Thyroid gland (tissue), 4 donors: Measurements from ENCODE around the gene CNOT2. TPM values are rescaled to one million over a fixed set of nuclear protein-coding genes. Genes with fewer than 3 reads are reported as not detected.
A peak's percentile ranks its signal among the peaks of the same experiment; 100 is the strongest.

Experiments
- DNase-seq, 2 donors: peaks; one replicate each; pipeline ENCODE4 v3.0.0-alpha.2; 2019
- H3K27ac ChIP-seq, 3 donors: fragments of 200-600 bp; sonication (generic); 1 replicate in 2 of 3; 2 replicates in 1 of 3; pipeline ENCODE4 v1.5.1; 2016 to 2019; ENCODE audit warnings: mild to moderate bottlenecking in 1 of 3, moderate library complexity in 1 of 3
- H3K27me3 ChIP-seq: fragments of 200-600 bp; sonication (generic); one replicate; pipeline ENCODE4 v1.5.1; 2019
- H3K36me3 ChIP-seq, 2 donors: fragments of 200-600 bp; sonication (generic); one replicate each; pipeline ENCODE4 v1.5.1; 2016 to 2019
- H3K4me1 ChIP-seq, 2 donors: fragments of 200-600 bp; sonication (generic); one replicate each; pipeline ENCODE4 v1.5.1; 2017 to 2019
- H3K4me3 ChIP-seq, 3 donors: fragments of 200-600 bp; sonication (generic); replicated peaks in 1 of 3; 1 replicate in 2 of 3; 2 replicates in 1 of 3; pipeline ENCODE4 v1.5.1; 2016; ENCODE audit warnings: mild to moderate bottlenecking in 1 of 3
- H3K9me3 ChIP-seq: fragments of 200-600 bp; sonication (generic); one replicate; pipeline ENCODE4 v1.5.1; 2017
- CTCF ChIP-seq, 6 experiments: fragments of 200-600 bp in 3 of 6; fragments of 450-650 bp in 3 of 6; sonication (generic) in 3 of 6; IDR thresholded peaks; one replicate each; pipeline ENCODE4 v1.5.1; 2016 to 2019; ENCODE audit warnings: antibody characterized with exemption in 6 of 6, mild to moderate bottlenecking in 2 of 6, inconsistent platforms in 1 of 6, moderate library complexity in 1 of 6
- POLR2A ChIP-seq, 2 donors: fragments of 450-650 bp; IDR thresholded peaks; one replicate each; pipeline ENCODE4 v1.6.1; 2017; ENCODE audit warnings: antibody characterized with exemption in 2 of 2, mild to moderate bottlenecking in 2 of 2, moderate library complexity in 1 of 2
- WGBS, 2 donors: methylation state at CpG; one replicate each; pipeline ENCODE4 v1.1.5; 2017; 5-methylcytosine and 5-hydroxymethylcytosine counted together
- intact Hi-C: fragments of 100-400 bp; cut with DNase I; formaldehyde crosslinking; loops from one replicate; pipeline ENCODE4 v1.15.1; 2023
- total RNA-seq, 4 donors: library from RNA; depleted of rRNA; stranded (reverse); fragments of >200 nt; gene quantifications; one replicate each; pipeline ENCODE4 v1.2.3, GENCODE V29; 2016

CNOT2 gene
- 100 to 1,000 TPM; 162 to 245 (median 173) TPM for total RNA-seq

DNA sequence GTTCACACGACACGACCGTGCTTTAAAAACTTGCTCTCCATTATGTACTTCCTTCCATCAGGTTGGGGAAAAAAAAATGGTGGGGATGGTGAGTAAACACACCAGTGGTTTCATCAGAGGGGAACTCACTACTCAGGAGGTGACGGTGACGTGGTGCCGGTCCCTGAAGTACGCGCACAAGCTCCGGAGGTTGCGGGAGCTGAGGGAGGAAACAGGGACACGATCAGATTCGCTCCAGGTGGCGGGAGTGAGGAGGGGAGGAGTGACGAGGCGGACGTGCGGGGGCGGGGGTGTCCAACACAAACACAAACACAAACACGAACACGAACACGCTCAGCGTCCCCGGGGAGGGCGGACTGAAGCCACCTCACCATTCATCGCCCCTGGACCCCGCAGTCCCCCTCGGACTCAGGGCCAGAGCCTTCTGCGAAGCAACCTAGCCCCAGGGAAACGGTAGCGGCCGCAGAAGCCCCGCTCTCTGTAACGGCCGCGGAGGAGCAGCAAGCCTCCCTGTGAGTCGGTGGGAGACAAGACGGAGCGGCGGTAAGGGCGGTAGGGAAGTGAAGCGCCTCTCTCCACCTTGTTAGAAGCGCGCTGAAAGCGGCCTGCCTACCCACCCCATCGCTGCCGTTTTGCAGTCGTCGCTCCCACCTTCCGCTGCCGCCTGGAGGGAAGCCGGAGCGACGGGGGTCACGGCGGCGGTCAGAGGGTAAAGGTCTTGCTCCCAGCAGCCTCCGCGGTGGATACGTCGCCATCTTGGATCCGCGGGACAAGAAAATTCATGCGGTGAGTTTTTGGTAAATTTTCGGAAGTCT lies at the start of gene CNOT2:
TSS of gene CNOT2 (plus strand) at position 739 of the 815 bp plus-strand sequence. CDS start 34,794 bp downstream, outside the sequence.
- TF ChIP-seq POLR2A (IDR thresholded peaks at IDR 0.05) (peak in 1 of 2 donors; percentile 57), CTCF (IDR thresholded peaks at IDR 0.05) (peak in 1 of 6 experiments; percentile 3)
- Histone ChIP-seq H3K27me3 (no peaks in the 10 kb centered on the region), H3K4me3 (peak within 1 kb of the TSS; percentile 87 to 97 (median 95)), H3K27ac (peak within 1 kb of the TSS; percentile 94 to 97 (median 96)), H3K4me1 (peaks cover 28 to 31% of the 10 kb centered on the region in 2 donors), H3K36me3 (peaks cover 5 to 6% of the 10 kb centered on the region in 2 donors), H3K9me3 (no peaks in the 10 kb centered on the region)
- DNase-seq: peak; percentile 85 to 86
- intact Hi-C loops: loop anchor here (5.0 kb wide), 1 partner anchor 124 kb away; the partner anchor contains the start of gene KCNMB4
- 0 to 1% methylated on average over 35 to 46 of the region's 64 CpGs for WGBS, 2 donors

- Histone ChIP-seq H3K27me3 (no peaks in the 10 kb centered on the region), H3K4me3 (no peak overlapping the region), H3K4me1 (no peaks in the 10 kb centered on the region), H3K36me3 (no peaks in the 10 kb centered on the region), H3K9me3 (no peaks in the 10 kb centered on the region), H3K27ac (no peak overlapping the region)
- TF ChIP-seq POLR2A (IDR thresholded peaks at IDR 0.05) (no peak), CTCF (IDR thresholded peaks at IDR 0.05) (no peak)
- DNase-seq: no peak
- intact Hi-C loops: no loop called here
These were observed 49.2 kb upstream of the CNOT2 start for GRCh38 chr12:70194076-70194475.

DNA sequence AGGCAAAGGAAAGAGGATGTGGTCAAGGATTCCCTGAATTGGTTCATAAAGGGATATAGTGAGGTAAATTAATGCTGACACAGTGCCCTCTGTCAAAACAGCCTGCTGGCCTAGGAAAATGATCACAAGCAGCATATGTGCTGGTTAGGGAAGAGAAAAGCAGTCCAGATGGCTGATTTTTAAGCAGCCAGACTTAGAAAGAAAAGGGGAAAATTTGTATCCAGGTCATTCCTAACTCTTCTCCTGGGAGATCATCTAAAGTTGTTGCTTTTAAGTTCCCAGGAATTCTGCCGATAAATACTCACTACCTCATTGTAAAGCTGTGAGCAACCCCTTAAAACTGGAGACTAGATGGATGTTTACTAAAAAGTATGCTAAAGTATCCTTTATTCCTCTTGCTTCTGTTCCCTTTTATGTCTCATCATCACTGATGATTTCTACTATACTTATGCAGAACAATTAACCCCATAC lies 46.4 kb upstream of the CNOT2 start:
- DNase-seq: no peak
- intact Hi-C loops: no loop called here
- Histone ChIP-seq H3K27me3 (no peaks in the 10 kb centered on the region), H3K4me3 (no peak overlapping the region), H3K27ac (no peak overlapping the region), H3K4me1 (no peaks in the 10 kb centered on the region), H3K36me3 (no peaks in the 10 kb centered on the region), H3K9me3 (no peaks in the 10 kb centered on the region)
- TF ChIP-seq CTCF (IDR thresholded peaks at IDR 0.05): no peak
- no peak for TF ChIP-seq POLR2A (IDR thresholded peaks at IDR 0.05)
- WGBS, 2 donors: 56 to 80% methylated on average over 1 of the region's 1 CpG

- Histone ChIP-seq H3K27ac (no peak overlapping the region), H3K36me3 (no peaks in the 10 kb centered on the region), H3K4me3 (no peak overlapping the region), H3K4me1 (no peaks in the 10 kb centered on the region), H3K27me3 (no peaks in the 10 kb centered on the region), H3K9me3 (no peaks in the 10 kb centered on the region)
- intact Hi-C loops: no loop called here
- DNase-seq: no peak
- TF ChIP-seq POLR2A (IDR thresholded peaks at IDR 0.05): no peak
- no peak for TF ChIP-seq CTCF (IDR thresholded peaks at IDR 0.05)
These were observed 45.9 kb upstream of the CNOT2 start for GRCh38 chr12:70197345-70197744.

DNA sequence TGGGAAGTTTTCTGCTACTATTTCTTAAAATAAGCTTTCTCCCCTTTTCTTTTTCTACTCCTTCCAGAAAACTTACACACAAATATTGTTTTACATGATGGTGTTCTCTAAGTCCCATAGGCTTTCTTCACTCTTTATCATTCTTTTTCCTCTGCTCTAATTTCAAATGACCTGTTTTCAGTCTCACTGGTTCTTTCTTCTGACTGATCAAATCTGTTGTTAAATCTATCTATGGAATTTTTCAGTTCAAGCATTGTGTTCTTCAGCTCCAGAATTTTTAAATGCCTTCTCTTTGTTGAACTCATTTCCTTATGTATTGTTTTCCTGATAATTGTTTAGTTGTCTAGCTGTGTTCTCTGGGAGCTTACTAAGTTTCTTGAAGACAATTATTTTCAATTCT lies 29.5 kb upstream of the CNOT2 start:
- no peak overlapping the region for H3K27ac ChIP-seq
- no peak overlapping the region for H3K4me3 ChIP-seq
- no peaks in the 10 kb centered on the region for H3K4me1 ChIP-seq
- intact Hi-C loops: no loop called here
- no peak for DNase-seq
- H3K36me3 ChIP-seq: no peaks in the 10 kb centered on the region
- no peaks in the 10 kb centered on the region for H3K9me3 ChIP-seq
- TF ChIP-seq CTCF (IDR thresholded peaks at IDR 0.05): no peak
- TF ChIP-seq POLR2A (IDR thresholded peaks at IDR 0.05): no peak
- H3K27me3 ChIP-seq: no peaks in the 10 kb centered on the region
